ENCODE results near the gene HHIPL1. TPM values are rescaled to one million over a fixed set of nuclear protein-coding genes. Genes with fewer than 3 reads are reported as not detected.

HHIPL1 gene
- total RNA-seq, 1 experiment from 2014 or later = 2.6 TPM

GRCh38 chr14:99676657-99677056 is 31.7 kb downstream of the HHIPL1 start:
- no peak overlapping the region for H3K18ac ChIP-seq (ENCODE audit: insufficient read length, low read depth, low read length)
- TF ChIP-seq CTCF (conservative IDR thresholded peaks at IDR 0.05) = no peak
- peaks cover 20 to 22% of the 10 kb centered on the region in 2 experiments for H3K4me1 Mint-ChIP-seq
- WGBS (ENCODE audit: extremely low coverage, insufficient read length, low lambda C conversion rate) = no CpG with 5 or more reads among the region's 8 CpGs
- no peaks in the 10 kb centered on the region for H4K20me1 ChIP-seq (ENCODE audit: control insufficient read depth, insufficient read depth, insufficient read length)
- no peaks in the 10 kb centered on the region for H3K27me3 ChIP-seq (ENCODE audit: insufficient read depth, low read length)
- H3K27ac ChIP-seq (ENCODE audit: insufficient read length, low read depth, low read length) = no peak overlapping the region
- no peak overlapping the region for H2BK5ac ChIP-seq (ENCODE audit: insufficient read length, low read length)
- no peak overlapping the region for H2BK120ac ChIP-seq (ENCODE audit: low read depth, low read length, poor library complexity, severe bottlenecking)
- H3K79me2 ChIP-seq (ENCODE audit: insufficient read depth, low read length) = no peaks in the 10 kb centered on the region
- no peak overlapping the region for H2BK15ac ChIP-seq (ENCODE audit: low read depth, low read length)
- H3K27ac Mint-ChIP-seq = no peak overlapping the region
- no peak overlapping the region for H3K56ac ChIP-seq (ENCODE audit: insufficient read length, low read depth, low read length)
- no peak for DNase-seq
- H2AFZ ChIP-seq (ENCODE audit: low read length) = no peak overlapping the region
- H3K4me1 ChIP-seq (ENCODE audit: insufficient read depth, low read length) = no peaks in the 10 kb centered on the region; the same call in 1 of the 2 replicates
- H4K8ac ChIP-seq (replicated peaks; ENCODE audit: insufficient read length, low read depth, low read length) = no peak overlapping the region
- H3K36me3 Mint-ChIP-seq (ENCODE audit: insufficient read depth in 1 of 3, low read depth in 3 of 3) = peaks cover 3 to 10% (median 8%) of the 10 kb centered on the region in 3 experiments; a peak in 3 of 7 replicates
- no peak overlapping the region for H3T11ph ChIP-seq (ENCODE audit: low read length)
- H3K27me3 Mint-ChIP-seq (ENCODE audit: low read depth) = peaks cover 6% of the 10 kb centered on the region
- no peak overlapping the region for H2BK20ac ChIP-seq (ENCODE audit: low read depth, low read length, poor library complexity, severe bottlenecking)
- no peaks in the 10 kb centered on the region for H3K79me1 ChIP-seq (ENCODE audit: insufficient read depth, low read depth, low read length, poor library complexity, severe bottlenecking)
- H3K9me3 Mint-ChIP-seq = peaks cover 15 to 23% of the 10 kb centered on the region in 2 experiments; a peak in 4 of 5 replicates
- no peak overlapping the region for H4K5ac ChIP-seq (ENCODE audit: insufficient read length, low read depth, low read length)
- no peak overlapping the region for H3K4me2 ChIP-seq (ENCODE audit: insufficient read depth, insufficient read length, low read length)
- H3K14ac ChIP-seq (ENCODE audit: insufficient read depth, low read length) = no peak overlapping the region
- H3K23ac ChIP-seq (ENCODE audit: insufficient read length, low read depth, low read length) = no peak overlapping the region
- H3K9me3 ChIP-seq (ENCODE audit: control insufficient read depth, low read depth, low read length) = peaks cover 8% of the 10 kb centered on the region
- H3K23me2 ChIP-seq (ENCODE audit: insufficient read length, low read depth, low read length, poor library complexity, severe bottlenecking) = no peaks in the 10 kb centered on the region
- no peak overlapping the region for H3K4me3 Mint-ChIP-seq
- H4K91ac ChIP-seq (ENCODE audit: insufficient read length, low read depth, low read length) = no peak overlapping the region
- H3K9ac ChIP-seq (ENCODE audit: extremely low read depth, insufficient read length, low read length) = no peak overlapping the region
- H3K4ac ChIP-seq (ENCODE audit: low read depth, low read length) = no peak overlapping the region
- no peak overlapping the region for H2BK12ac ChIP-seq (ENCODE audit: insufficient read length, low read depth, low read length)
- no peak overlapping the region for H2AK5ac ChIP-seq (ENCODE audit: insufficient read length, low read length)

Measured in H9 (cell line).